Fibroblast of upper back skin (primary cell): ENCODE measurements around the gene CALD1.

Experiments used
- DNase-seq: peaks from one replicate; pipeline ENCODE4 v3.0.0-alpha.2; 2013

CALD1 gene

GRCh38 chr7:134899729-134900128 is 120.3 kb downstream of the CALD1 start:
- DNase-seq = peak; percentile 59

- no peak for DNase-seq
These were observed 120.9 kb downstream of the CALD1 start for GRCh38 chr7:134900166-134900982.

GRCh38 chr7:134901389-134902020 is 122.1 kb downstream of the CALD1 start:
- DNase-seq = no peak

- DNase-seq = no peak
These were observed 122.6 kb downstream of the CALD1 start for GRCh38 chr7:134902058-134902457.

- no peak for DNase-seq
These were observed 123.8 kb downstream of the CALD1 start for GRCh38 chr7:134903073-134903790.

GRCh38 chr7:134905375-134905774 is 125.9 kb downstream of the CALD1 start:
- DNase-seq = peak; percentile 90

GRCh38 chr7:134907000-134907399 is 127.6 kb downstream of the CALD1 start:
- peak; percentile 38 for DNase-seq

- peak; percentile 66 for DNase-seq
These were observed 128.2 kb downstream of the CALD1 start for GRCh38 chr7:134907639-134908038.

- peak; percentile 48 for DNase-seq
These were observed 128.9 kb downstream of the CALD1 start for GRCh38 chr7:134908289-134908688.

GRCh38 chr7:134910214-134910890 is 130.9 kb downstream of the CALD1 start:
- DNase-seq = no peak

GRCh38 chr7:134910968-134911367 is 131.5 kb downstream of the CALD1 start:
- no peak for DNase-seq

GRCh38 chr7:134916171-134916883 is 136.9 kb downstream of the CALD1 start:
- DNase-seq = peak; percentile 72

GRCh38 chr7:134919240-134919641 is 139.8 kb downstream of the CALD1 start:
- peak; percentile 64 for DNase-seq

- DNase-seq = peak; percentile 97
These were observed 140.8 kb downstream of the CALD1 start for GRCh38 chr7:134920026-134920753.

- DNase-seq = no peak
These were observed 143.6 kb downstream of the CALD1 start for GRCh38 chr7:134922720-134923704.

GRCh38 chr7:134925766-134926165 is 146.3 kb downstream of the CALD1 start:
- no peak for DNase-seq

GRCh38 chr7:134926396-134926795 is 147.0 kb downstream of the CALD1 start:
- DNase-seq = no peak

GRCh38 chr7:134927076-134927475 is 147.6 kb downstream of the CALD1 start:
- no peak for DNase-seq

GRCh38 chr7:134927723-134928122 is 148.3 kb downstream of the CALD1 start:
- no peak for DNase-seq

- no peak for DNase-seq
These were observed 149.1 kb downstream of the CALD1 start for GRCh38 chr7:134928554-134928953.
